Muscle layer of colon (tissue), 2 donors: ENCODE results near the gene NCEH1.
"Not testable (repeated sequence)": the region's sequence is repeated elsewhere in the genome, so short reads cannot be mapped to it uniquely, and the experiment has no call there.

ENCODE experiments used
- H3K27ac ChIP-seq: one replicate; pipeline ENCODE4 v1.7.0; 2013; ENCODE audit warnings: low read depth, mild to moderate bottlenecking, low read length, moderate library complexity
- H3K27me3 ChIP-seq, 2 donors: one replicate each; pipeline ENCODE4 v1.7.0; 2013; ENCODE audit warnings: low read length in 2 of 2, mild to moderate bottlenecking in 2 of 2; ENCODE audit not compliant: insufficient read depth in 2 of 2, control insufficient read depth in 1 of 2
- H3K36me3 ChIP-seq: one replicate; pipeline ENCODE4 v1.7.0; 2013; ENCODE audit warnings: mild to moderate bottlenecking, low read length; ENCODE audit not compliant: insufficient read depth
- H3K4me1 ChIP-seq: one replicate; pipeline ENCODE4 v1.7.0; 2013; ENCODE audit warnings: mild to moderate bottlenecking, low read length; ENCODE audit not compliant: insufficient read depth
- H3K4me3 ChIP-seq, 2 donors: one replicate each; pipeline ENCODE4 v1.7.0; 2013; ENCODE audit warnings: low read length in 2 of 2, low read depth in 1 of 2, mild to moderate bottlenecking in 1 of 2, moderate library complexity in 1 of 2
- H3K9ac ChIP-seq: one replicate; pipeline ENCODE4 v1.7.0; 2013; ENCODE audit warnings: low read length
- H3K9me3 ChIP-seq: one replicate; pipeline ENCODE4 v1.7.0; 2013; ENCODE audit warnings: mild to moderate bottlenecking, low read length
- donor health status: abdominal sarcoma.
- donor health status: Adenocarcinoma of cecum.

The NCEH1 gene

DNA sequence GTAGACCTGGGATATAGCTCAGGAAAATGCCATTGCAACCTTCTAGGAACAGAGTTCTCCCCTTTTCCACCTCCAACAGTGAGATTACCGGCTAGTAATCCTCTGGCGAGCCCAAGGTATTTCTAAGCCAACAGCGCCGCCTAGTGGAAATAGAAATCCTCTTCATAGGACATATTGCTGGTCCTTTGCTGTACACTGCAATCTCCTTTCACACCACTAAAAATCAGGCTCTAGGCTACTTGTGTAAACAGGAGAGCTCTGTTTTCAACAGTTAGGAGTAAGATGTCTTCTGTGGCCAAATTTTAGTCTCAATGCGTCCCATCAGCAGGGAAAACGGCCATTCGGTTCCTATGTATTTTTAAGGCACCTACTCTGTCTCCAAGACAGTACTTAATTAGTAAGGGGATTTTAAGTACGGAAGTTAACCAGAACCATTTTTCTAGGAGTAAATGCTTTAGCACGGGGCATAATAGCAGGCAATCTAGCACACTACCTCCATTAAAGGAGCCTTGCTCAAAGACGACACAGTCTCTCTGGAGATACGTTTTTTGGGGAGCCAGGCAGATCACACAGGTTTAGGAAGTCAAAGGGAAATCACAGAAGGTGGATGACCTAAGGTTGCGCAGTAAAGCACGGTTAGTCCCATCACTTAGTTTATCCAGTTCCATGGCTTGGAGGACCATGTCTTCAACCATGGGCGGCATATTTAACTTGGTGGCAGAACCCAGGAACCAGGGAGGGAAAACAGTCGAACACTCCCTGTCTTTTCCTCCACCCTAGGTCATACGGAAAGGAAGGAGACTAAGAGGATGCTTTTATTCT, 43.8 kb downstream of the NCEH1 start:
- Histone ChIP-seq H3K9me3 (no peaks in the 10 kb centered on the region), H3K27me3 (no peaks in the 10 kb centered on the region), H3K36me3 (no peaks in the 10 kb centered on the region), H3K4me1 (no peaks in the 10 kb centered on the region), H3K27ac (no peak overlapping the region), H3K4me3 (no peak overlapping the region), H3K9ac (no peak overlapping the region)

DNA sequence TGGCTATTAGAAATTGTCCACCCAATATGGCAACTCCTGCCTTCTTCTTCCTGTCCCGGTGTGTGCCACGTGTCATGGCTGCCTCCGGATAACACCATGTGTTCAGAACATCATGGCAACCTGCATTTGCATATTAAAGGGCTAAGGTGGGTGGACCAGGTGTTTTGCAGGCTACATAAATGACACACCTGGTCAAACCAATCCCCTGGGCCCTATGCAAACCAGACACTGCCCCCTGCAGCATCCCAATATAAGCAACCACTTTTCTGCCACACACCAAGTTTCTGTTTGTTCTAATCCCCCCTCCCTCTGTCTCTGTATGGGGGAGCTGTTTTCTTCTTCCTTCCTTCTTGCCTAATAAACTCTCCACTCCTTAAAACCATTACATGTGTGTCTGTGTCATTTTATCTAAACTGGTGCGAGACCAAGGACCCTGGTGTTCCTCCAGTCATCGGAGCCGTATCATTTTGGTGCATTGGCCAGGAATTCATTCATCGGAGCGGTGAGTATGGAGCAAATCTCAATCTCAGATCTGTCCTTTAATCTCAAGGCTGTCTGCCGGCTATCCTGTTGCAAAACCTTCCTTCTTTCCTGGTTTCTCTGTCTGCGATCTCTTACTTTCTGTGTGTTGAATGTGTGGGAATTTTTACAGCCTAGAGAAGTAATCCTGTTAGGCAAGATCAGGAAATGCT, 44.5 kb downstream of the NCEH1 start:
- H3K27me3 ChIP-seq: no peaks in the 10 kb centered on the region
- no peak overlapping the region for H3K9ac ChIP-seq
- H3K27ac ChIP-seq: no peak overlapping the region
- no peak overlapping the region for H3K4me3 ChIP-seq
- H3K4me1 ChIP-seq: no peaks in the 10 kb centered on the region
- no peaks in the 10 kb centered on the region for H3K36me3 ChIP-seq
- H3K9me3 ChIP-seq: no peaks in the 10 kb centered on the region

DNA sequence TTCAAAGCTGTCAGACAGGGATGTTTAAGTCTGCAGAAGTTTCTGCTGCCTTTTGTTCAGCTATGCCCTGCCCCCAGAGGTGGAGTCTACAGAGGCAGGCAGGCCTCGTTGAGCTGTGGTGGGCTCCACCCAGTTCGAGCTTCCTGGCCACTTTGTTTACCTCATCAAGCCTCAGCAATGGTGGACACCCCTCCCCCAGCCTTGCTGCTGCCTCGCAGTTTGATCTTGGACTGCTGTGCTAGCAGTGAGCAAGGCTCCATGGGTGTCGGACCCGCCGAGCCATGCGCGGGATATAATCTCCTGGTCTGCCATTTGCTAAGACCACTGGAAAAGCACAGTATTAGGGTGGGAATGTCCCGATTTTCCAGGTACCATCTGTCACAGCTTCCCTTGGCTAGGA, 45.4 kb downstream of the NCEH1 start:
- H3K36me3 ChIP-seq, H3K27me3 ChIP-seq, H3K4me3 ChIP-seq, H3K9ac ChIP-seq, H3K4me1 ChIP-seq, H3K9me3 ChIP-seq, H3K27ac ChIP-seq: not testable (repeated sequence)

DNA sequence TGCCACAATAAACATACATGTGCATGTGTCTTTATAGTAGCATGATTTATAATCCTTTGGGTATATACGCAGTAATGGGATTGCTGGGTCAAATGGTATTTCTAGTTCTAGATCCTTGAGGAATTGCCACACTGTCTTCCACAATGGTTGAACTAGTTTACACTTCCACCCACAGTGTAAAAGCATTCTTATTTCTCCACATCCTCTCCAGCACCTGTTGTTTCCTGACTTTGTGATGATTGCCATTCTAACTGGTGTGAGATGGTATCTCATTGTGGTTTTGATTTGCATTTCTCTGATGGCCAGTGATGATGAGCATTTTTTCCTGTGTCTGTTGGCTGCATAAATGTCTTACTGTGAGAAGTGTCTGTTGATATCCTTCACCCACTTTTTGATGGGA, 50.4 kb downstream of the NCEH1 start:
- not testable (repeated sequence) for H3K9ac ChIP-seq, H3K9me3 ChIP-seq, H3K27ac ChIP-seq, H3K4me1 ChIP-seq, H3K4me3 ChIP-seq, H3K27me3 ChIP-seq, H3K36me3 ChIP-seq

DNA sequence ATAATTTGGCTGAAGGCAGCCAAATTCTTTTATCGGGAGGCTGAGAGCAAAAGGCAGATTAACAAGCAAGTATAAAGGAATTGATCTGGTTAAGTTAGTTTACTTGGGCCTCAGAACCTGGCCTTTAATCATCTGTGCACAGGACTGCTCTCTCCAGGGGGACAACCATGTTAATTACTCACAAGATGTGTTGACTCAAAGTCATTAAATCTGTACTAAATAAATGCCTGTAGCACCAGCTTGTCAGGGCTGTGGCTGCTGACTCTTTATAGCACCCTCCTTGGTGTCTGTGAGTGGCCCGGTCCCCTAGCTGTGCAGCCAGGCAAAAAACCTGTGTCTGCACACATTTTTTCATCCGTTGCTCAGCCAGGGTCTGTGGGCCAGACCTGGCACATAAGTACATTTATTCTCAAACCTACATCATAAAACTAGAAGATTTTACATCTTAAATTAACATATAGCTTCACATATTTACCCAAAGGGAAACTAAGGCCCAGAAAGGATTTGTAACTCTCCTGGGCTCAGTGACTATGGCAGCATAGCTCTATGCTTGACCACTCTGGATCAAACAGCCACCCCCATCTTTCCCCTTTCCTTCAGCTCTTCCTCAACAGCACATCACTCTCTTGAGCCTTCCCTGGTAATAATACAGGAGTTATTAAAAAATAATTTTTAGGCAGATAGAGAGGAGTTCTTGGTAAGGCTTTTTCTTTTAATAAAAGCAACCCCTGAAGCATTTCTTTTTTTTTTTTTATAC, 51.4 kb downstream of the NCEH1 start:
- Histone ChIP-seq H3K4me3 (no peak overlapping the region), H3K9ac (no peak overlapping the region), H3K4me1 (no peaks in the 10 kb centered on the region), H3K36me3 (no peaks in the 10 kb centered on the region), H3K27me3 (no peaks in the 10 kb centered on the region), H3K9me3 (no peaks in the 10 kb centered on the region), H3K27ac (no peak overlapping the region)

DNA sequence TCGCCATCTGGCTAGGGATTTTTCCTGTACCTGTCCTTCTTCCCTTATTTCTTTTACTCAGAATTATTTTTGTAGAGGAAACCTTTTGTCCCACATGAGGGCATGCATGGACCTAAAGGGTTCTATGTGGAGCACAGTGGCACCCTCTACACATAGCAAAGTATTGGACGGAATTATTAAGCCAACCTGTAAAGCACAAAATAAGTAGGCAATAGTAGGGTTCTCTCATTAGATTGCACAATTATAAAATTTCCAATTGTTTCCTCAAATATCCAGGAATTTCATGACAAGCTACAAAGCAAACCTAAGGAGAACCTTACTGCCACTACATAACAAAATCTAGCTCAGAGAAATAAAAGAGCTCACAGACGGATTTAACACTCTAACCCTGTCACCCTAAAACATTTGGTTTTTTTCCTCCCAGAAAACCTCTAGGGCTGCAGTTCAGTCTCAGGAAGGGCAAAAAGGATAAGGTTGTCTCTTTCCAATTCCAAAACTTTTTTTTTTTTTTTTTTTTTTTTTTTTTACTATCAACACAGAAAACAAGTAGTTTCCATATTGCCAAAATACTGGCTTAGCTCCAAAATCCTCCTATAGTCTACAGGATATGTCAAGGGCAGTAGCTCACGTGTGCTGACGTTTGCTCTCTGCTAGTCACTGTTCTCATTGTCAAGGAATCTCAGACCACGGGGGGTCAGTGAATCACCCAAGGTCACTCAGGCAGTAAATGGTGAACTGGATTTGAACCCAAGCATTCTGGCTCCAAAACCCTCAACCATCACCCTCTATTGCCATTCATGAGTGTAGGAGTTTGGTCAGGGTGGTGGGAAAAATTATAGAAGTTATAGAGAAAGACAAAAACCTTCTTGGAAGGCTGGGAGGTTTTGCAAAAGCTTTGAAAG, 52.3 kb downstream of the NCEH1 start:
- H3K9me3 ChIP-seq: no peaks in the 10 kb centered on the region
- H3K9ac ChIP-seq: no peak overlapping the region
- no peak overlapping the region for H3K27ac ChIP-seq
- H3K4me3 ChIP-seq: no peak overlapping the region
- H3K36me3 ChIP-seq: no peaks in the 10 kb centered on the region
- H3K4me1 ChIP-seq: no peaks in the 10 kb centered on the region
- H3K27me3 ChIP-seq: no peaks in the 10 kb centered on the region

DNA sequence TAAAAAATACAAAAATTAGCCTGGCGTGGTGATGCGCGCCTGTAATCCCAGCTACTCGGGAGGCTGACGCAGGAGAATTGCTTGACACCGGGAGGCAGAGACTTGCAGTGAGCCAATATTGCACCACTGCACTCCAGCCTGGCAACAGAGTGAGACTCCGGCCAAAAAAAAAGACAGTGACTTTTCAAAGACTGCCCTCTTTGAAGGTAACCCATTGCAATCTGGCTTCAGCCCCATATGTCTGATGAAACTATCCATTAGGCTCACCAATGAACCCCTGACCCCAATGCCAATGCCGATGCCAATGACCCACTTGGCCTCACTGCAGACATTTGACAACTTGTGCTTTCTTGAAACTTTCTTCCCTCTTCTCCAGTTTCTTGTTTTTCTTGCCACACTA, 54.3 kb downstream of the NCEH1 start:
- Histone ChIP-seq H3K27ac (no peak overlapping the region), H3K9me3 (no peaks in the 10 kb centered on the region), H3K9ac (no peak overlapping the region), H3K36me3 (no peaks in the 10 kb centered on the region), H3K27me3 (no peaks in the 10 kb centered on the region), H3K4me1 (no peaks in the 10 kb centered on the region), H3K4me3 (no peak overlapping the region)

DNA sequence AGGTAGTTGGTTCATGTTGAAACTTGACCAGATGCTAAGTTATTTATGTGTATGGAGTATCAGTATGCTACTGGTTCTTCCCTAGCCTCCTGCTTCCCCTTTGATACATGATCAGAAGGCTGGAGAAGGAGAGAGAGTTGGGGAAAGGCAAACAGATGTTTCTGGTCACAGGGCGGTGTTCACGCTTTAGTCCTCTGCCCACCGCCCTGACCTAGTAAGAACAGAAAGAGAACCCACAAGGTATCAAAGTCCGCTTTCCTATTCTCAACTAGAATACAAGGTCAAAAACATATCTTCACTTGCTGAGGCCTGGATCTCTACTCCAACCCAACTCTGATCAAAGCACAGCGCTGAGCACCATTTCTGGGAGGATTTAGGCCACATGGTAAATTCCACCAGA, 55.5 kb downstream of the NCEH1 start:
- Histone ChIP-seq H3K27me3 (no peaks in the 10 kb centered on the region), H3K4me3 (no peak overlapping the region), H3K4me1 (no peaks in the 10 kb centered on the region), H3K9ac (no peak overlapping the region), H3K27ac (no peak overlapping the region), H3K9me3 (no peaks in the 10 kb centered on the region), H3K36me3 (no peaks in the 10 kb centered on the region)

DNA sequence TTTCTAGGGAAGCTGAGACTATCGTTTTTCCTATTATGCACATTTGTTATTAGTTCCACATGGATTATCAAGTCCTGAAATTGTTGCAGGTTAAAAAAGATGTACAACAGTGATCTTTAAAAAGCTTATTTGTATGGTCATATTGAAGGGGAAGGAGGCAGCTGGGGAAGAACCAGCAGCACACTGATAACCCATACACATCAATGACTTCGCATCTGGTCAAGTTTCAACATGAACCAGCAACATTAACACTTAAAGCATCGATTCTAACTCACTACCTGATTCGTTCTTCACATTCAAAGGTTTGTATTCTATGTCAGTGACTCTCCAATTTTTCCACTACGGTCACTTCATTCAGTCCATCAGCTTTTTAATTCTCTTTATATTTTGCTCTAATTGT, 56.4 kb downstream of the NCEH1 start:
- Histone ChIP-seq H3K9ac (no peak overlapping the region), H3K9me3 (no peaks in the 10 kb centered on the region), H3K4me3 (no peak overlapping the region), H3K27ac (no peak overlapping the region), H3K36me3 (no peaks in the 10 kb centered on the region), H3K4me1 (no peaks in the 10 kb centered on the region), H3K27me3 (no peaks in the 10 kb centered on the region)

DNA sequence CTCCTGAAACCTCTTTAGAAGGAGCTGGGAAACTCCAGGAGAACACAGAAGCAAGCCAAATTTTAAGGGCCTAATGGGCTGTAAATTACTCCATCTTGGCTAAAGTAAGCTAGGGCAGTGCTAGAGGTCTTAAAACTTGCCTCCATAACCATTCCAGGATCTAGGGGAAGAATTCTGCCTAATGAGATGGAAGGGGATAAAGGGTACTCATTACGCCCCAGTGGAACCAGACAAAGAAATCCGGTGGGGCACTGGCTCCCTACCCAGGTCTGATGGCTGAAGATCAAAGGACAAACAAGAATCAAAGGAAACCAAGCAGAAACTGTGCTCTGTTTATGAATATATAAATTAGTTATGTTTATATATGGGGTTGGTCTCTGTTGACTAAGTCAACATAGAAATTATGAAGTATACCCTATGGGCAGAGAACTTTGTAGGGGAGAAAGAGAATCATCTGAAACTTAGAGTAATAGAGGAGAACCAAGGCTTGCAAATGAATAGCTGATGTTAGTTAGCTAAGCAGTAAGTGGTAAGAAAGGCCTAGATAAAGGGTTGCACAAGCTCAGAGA, 57.8 kb downstream of the NCEH1 start:
- Histone ChIP-seq H3K36me3 (no peaks in the 10 kb centered on the region), H3K9me3 (no peaks in the 10 kb centered on the region), H3K27me3 (no peaks in the 10 kb centered on the region), H3K9ac (no peak overlapping the region), H3K4me1 (no peaks in the 10 kb centered on the region), H3K27ac (no peak overlapping the region), H3K4me3 (no peak overlapping the region)
